Activated naive CD4-positive, alpha-beta T cell treated with anti-CD3 and anti-CD28 coated beads, Interleukin-2, amount 10 ng/mL, durations not matched to agents 7 days and 5 days (primary cell): ENCODE data around the gene TELO2.
A peak's percentile ranks its signal among the peaks of the same experiment; 100 is the strongest.

Experiments
- CTCF ChIA-PET: fragments of 350-600 bp; sonication (Branson Sonifier 250); formaldehyde crosslinking; loops from one replicate; lab custom pipeline; 2021; ENCODE audit warnings: antibody characterized with exemption; lab: Charles Lee
- DNase-seq: peaks from one replicate; pipeline ENCODE4 v3.0.0-alpha.2; 2020
- H3K27ac Mint-ChIP-seq: one replicate; pipeline ENCODE4 v1.8.0; 2021; ENCODE audit warnings: mild to moderate bottlenecking, moderate library complexity, mixed read lengths
- H3K27me3 Mint-ChIP-seq: one replicate; pipeline ENCODE4 v1.8.0; 2021; ENCODE audit warnings: mild to moderate bottlenecking, mixed read lengths
- H3K36me3 Mint-ChIP-seq: one replicate; pipeline ENCODE4 v1.8.0; 2021; ENCODE audit warnings: mixed read lengths
- H3K4me1 Mint-ChIP-seq: one replicate; pipeline ENCODE4 v1.8.0; 2021; ENCODE audit warnings: mixed read lengths
- H3K4me3 Mint-ChIP-seq: one replicate; pipeline ENCODE4 v1.8.0; 2021; ENCODE audit warnings: mild to moderate bottlenecking, moderate library complexity, mixed read lengths
- H3K9me3 Mint-ChIP-seq: one replicate; pipeline ENCODE4 v1.8.0; 2021; ENCODE audit warnings: mixed read lengths

The TELO2 gene

DNA sequence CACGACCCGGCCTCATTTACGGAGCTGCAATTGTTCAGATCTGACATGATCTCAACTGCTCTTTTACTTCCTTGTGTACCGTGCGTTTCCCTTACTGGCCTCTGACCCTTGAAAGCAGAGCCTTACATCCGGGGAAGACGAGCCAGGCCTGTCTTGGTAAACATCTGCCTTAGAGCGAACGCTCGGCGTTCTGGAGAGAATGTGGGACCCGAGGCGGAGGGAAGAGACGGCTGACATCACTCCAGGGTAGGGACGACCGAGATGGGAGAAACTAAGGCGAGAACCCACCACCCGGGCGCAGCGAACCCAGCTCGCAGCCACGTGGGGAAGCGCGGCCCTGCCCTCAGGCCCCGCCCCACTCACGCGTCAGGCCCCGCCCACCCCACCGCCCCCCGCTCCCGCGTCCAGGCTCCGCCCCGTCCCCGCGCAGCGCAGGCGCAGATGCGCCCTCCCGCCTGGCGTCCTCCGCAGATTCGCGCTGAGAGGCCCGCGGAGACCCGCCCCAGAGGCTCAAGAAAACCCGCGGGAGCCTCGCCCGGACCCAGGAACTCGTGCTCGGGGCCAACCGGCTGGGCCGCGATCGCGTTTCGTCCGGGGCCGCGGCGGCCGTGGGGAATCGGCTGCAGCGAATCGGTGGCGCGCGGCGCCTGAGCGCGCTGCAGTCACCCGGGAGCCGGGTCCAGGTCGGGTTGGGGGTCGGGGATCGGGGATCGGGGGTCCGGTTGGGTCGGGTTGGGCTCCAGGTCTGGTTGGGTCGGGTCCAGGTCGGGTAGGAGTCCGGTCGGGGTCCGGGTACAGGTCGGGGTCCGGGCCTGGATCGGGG is at the start of gene TELO2:
Gene TELO2 (plus strand): TSS at position 438 of the 823 bp plus-strand sequence. CDS start 922 bp downstream, outside the sequence.
- H3K27ac Mint-ChIP-seq = peak within 1 kb of the TSS; percentile 99
- H3K4me1 Mint-ChIP-seq = peaks cover 19% of the 10 kb centered on the region
- no peaks in the 10 kb centered on the region for H3K9me3 Mint-ChIP-seq
- no peaks in the 10 kb centered on the region for H3K27me3 Mint-ChIP-seq
- CTCF ChIA-PET = no interaction called here
- peak within 1 kb of the TSS; percentile 98 for H3K4me3 Mint-ChIP-seq
- peak; percentile 91 for DNase-seq
- H3K36me3 Mint-ChIP-seq = peaks cover 5% of the 10 kb centered on the region

DNA sequence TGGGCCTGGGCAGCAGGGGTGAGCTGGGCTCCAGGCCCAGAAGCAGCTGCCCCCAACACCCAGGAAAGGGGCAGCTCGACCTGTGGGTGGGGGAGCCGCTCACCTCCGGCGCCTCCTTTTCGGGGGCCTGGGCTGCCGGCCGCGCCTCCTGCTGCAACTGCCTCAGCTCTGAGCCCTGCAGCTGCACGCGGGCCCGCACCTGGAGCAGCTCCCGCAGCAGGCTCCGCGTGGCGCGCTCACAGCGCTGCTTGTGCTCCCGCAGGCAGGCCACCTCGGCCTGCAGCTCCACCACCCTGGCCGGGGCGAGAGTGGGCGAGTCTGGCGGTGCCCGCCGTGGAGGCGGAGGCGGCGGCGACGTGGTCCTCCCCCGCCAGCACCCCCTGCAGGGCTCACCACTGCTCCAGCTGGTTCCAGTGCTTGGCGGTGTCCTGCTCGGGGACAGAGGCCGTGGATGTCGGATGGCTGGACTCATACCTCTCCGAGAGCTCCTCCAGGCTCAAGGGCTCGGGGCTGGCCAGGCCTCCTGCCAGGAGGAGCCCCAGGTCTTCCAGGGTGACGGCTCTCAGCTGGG is 49.7 kb upstream of the TELO2 start:
- Mint-ChIP-seq H3K4me1 (no peaks in the 10 kb centered on the region), H3K9me3 (no peaks in the 10 kb centered on the region), H3K36me3 (peaks cover 1% of the 10 kb centered on the region), H3K27ac (no peak overlapping the region), H3K4me3 (no peak overlapping the region), H3K27me3 (no peaks in the 10 kb centered on the region)
- DNase-seq = no peak
- CTCF ChIA-PET = interaction anchor here (1.5 kb wide), 1 partner anchor 10 kb away, joined by 4 read pairs; no protein-coding TSS in a partner anchor

DNA sequence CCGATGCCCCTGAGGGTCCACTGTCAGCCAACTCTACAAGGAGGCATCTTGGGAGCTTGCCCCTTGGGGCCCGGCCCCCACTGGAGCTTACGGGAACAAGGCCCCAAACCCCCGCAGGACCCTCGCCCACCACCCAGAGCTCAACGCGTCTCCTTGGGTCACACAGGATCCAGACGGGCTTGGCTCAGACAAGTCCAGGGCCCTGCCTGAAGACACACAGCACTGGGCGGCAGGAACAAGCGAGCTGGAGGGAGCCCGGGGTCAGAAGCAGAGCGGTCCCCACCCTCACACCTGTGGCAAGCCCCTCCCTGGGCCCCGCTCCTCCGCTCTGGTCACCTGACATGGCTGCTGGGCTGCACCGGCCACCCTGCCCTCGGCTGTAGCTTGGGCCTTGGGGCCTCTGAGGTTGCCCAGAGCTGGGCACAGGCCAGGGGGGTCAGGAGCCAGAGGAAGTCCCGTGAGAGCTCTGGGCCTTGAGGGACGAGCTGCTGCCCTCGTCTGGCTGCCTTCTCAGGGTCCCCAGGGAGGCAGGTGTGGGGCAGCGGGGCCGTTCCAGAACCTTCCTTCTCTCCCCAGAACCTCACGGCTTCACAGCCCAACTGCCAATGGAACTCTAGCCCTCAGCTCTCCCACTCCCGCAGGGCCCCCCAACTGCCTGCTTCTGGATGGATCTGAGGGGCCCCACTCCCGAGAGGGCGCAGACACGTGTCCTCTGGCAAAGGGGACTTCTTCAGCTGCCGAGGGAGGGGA is 49.0 kb upstream of the TELO2 start, which contains the start of gene CCDC154:
Gene CCDC154 (minus strand): TSS at position 577 of the 750 bp plus-strand sequence. CDS start 234 bp downstream, at position 343.
- Mint-ChIP-seq H3K9me3 (no peaks in the 10 kb centered on the region), H3K4me3 (no peak within 1 kb of the TSS), H3K36me3 (peaks cover 1% of the 10 kb centered on the region), H3K4me1 (no peaks in the 10 kb centered on the region), H3K27me3 (no peaks in the 10 kb centered on the region), H3K27ac (no peak within 1 kb of the TSS)
- DNase-seq = no peak
- CTCF ChIA-PET = no interaction called here

DNA sequence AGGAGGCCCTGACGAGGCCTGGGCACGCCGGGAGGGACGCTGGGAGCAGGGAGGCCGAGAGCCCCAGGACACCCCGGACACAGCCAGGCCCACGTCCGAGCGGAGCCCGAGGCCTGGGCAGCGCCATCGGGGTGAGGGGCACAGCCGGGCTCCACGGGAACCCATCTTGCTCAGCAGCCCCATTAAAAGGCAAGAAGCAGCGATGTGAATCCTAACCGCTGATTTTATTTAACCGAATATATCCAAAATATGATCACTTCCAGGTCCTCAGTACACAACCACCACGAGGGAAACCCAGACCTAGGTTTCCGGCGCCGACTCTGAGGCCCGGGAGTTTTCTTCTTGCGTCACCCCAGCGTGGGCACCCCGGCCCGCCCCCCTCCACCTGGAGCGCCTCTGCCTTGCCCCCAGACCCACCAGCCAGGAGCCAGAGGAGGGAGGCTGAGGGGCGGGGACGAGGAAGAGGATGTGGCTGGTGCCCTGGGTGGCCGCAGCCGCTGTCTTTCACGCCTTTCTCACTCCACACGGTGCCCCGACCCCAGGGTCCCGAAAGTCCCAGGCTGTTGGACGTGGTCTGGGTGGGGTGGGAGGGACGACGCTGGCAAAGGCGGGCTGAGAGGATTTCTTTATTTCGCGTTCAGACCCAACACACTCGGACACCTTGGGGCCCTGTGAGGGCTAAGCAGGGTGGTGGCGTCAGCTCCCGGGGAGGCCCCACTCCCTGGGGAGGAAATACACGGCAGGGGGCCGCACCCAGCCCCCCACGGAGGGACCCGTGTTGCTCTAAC is 48.2 kb upstream of the TELO2 start:
- CTCF ChIA-PET = no interaction called here
- no peaks in the 10 kb centered on the region for H3K9me3 Mint-ChIP-seq
- H3K4me1 Mint-ChIP-seq = no peaks in the 10 kb centered on the region
- H3K27ac Mint-ChIP-seq = no peak overlapping the region
- no peak overlapping the region for H3K4me3 Mint-ChIP-seq
- H3K36me3 Mint-ChIP-seq = peaks cover 1% of the 10 kb centered on the region
- no peaks in the 10 kb centered on the region for H3K27me3 Mint-ChIP-seq
- no peak for DNase-seq

DNA sequence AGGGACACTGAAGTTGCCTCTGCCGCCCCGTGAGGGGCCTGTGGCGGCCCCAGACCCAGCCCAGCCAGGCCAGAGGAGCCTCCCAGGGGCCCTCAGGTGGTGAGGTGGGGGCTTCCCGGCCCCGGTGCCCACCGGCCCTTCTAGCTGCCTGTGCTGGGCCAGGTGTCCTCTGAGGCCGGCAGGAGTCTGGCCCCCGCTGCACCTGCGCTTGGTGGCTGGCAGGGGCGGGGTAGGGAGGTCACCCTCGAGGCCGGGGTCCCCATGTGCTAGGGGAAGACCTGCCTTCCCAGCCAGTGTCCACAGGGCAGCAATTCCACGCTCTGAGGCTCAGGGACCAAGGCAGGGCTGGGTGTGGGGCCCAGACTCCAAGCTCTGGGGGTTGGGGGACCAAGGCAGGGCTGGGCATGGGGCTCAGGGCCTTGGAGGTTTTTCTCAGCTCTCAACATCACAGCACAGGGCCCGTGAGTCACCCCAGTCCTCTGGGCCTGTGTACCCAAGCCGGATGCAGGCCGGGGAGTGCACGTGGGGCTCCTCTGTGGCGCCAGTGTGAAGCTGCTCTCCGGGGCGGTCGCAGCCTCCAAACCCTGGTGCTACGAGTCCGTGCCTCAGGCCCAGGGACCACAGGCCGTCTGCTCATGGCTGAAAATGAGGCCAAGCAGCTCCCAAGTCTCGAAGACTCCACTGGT is 47.5 kb upstream of the TELO2 start:
- DNase-seq = no peak
- H3K27ac Mint-ChIP-seq = no peak overlapping the region
- H3K4me1 Mint-ChIP-seq = no peaks in the 10 kb centered on the region
- H3K27me3 Mint-ChIP-seq = no peaks in the 10 kb centered on the region
- no peaks in the 10 kb centered on the region for H3K9me3 Mint-ChIP-seq
- peaks cover 1% of the 10 kb centered on the region for H3K36me3 Mint-ChIP-seq
- H3K4me3 Mint-ChIP-seq = no peak overlapping the region
- CTCF ChIA-PET = no interaction called here

DNA sequence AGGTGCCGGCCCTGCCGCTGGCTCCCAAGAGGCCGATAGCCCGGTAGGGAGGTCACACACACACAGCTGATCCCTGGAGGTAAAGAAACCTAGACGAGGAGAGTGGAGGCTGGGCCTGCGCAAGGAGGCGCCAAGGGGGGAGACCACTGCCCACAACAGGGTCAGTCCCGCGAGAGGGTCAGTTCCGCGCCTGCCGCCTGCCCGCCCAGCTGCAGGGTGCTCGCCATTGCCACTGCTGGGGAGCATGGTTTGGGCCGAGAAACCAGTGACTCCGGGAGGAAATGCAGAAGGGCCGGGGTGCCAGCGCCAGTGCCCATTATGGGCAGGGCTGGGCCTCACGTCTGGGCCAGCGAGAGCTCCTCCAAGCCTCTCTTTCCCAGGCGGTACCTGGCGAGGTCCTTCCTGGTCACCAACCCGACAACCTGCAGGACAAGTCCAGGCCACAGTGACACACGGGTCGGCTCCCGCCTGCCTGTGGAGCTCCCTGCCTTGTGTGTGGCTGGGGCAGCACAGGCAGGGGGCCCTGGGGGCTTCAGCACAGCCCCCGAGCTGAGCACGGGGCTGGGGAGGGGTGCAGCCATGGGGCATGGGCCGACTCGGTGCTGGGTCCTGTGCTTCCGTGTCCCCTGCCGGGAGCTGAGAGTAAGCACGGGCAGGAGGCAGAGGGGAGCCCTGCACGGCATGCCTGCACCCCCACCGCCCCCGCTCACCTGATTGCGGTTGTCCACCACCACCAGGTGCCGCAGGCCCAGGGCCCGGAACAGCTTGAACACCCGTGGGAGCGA is 46.7 kb upstream of the TELO2 start:
- no peak overlapping the region for H3K27ac Mint-ChIP-seq
- DNase-seq = no peak
- peaks cover 1% of the 10 kb centered on the region for H3K36me3 Mint-ChIP-seq
- CTCF ChIA-PET = no interaction called here
- H3K27me3 Mint-ChIP-seq = no peaks in the 10 kb centered on the region
- H3K4me1 Mint-ChIP-seq = no peaks in the 10 kb centered on the region
- no peak overlapping the region for H3K4me3 Mint-ChIP-seq
- no peaks in the 10 kb centered on the region for H3K9me3 Mint-ChIP-seq

DNA sequence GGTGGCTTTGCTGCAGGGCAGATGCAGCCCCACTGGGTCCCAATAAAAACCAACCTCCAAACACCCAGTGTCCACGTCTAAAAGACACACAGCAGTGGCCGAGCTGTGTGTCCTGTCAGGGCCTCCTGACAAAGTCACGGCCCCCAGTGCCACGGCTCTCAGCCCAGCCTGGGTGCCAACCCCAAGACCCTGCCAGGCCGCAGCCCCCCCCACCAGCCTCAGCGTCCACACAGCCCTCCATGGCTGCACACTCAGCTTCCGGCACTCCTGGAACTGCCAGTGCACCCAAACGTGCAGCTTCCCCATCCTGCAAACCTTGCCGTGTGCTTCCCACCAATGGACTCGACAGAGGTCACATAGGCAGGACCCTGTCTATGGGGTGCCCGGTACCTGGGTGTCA is 45.2 kb upstream of the TELO2 start:
- H3K4me3 Mint-ChIP-seq = no peak overlapping the region
- DNase-seq = no peak
- H3K27ac Mint-ChIP-seq = no peak overlapping the region
- H3K9me3 Mint-ChIP-seq = no peaks in the 10 kb centered on the region
- CTCF ChIA-PET = no interaction called here
- peaks cover 3% of the 10 kb centered on the region for H3K36me3 Mint-ChIP-seq
- no peaks in the 10 kb centered on the region for H3K4me1 Mint-ChIP-seq
- no peaks in the 10 kb centered on the region for H3K27me3 Mint-ChIP-seq

DNA sequence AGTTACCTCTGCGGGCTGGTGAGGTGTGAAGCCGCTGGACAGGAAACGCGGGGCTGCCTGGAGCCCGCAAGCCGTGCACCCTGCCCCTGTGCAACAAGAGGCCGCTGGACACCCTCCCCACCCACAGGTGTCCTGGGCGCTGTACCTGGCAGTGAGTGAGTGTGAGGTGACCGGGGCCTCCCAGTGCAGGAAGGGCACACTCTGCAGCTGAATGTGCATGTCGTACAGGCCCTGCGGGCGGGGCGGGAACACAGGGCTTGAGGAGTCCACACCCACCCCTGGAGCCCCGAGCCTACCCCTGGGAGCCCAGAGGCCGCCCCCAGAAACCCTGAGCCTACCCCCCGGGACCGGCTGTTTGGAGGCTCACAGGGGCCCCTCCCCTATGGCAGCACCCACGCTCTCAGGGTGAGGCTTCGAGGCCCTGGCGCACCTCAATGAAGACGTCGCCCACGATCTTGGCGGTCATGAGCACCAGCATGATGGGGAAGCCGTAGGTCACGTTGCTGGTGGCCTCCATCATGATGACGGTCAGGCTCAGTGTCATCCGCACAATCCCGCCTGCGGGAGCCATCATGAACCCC is 44.5 kb upstream of the TELO2 start:
- H3K27ac Mint-ChIP-seq = no peak overlapping the region
- H3K4me3 Mint-ChIP-seq = no peak overlapping the region
- no peak for DNase-seq
- H3K27me3 Mint-ChIP-seq = no peaks in the 10 kb centered on the region
- H3K36me3 Mint-ChIP-seq = peaks cover 3% of the 10 kb centered on the region
- CTCF ChIA-PET = no interaction called here
- H3K9me3 Mint-ChIP-seq = no peaks in the 10 kb centered on the region
- H3K4me1 Mint-ChIP-seq = peaks cover 2% of the 10 kb centered on the region

DNA sequence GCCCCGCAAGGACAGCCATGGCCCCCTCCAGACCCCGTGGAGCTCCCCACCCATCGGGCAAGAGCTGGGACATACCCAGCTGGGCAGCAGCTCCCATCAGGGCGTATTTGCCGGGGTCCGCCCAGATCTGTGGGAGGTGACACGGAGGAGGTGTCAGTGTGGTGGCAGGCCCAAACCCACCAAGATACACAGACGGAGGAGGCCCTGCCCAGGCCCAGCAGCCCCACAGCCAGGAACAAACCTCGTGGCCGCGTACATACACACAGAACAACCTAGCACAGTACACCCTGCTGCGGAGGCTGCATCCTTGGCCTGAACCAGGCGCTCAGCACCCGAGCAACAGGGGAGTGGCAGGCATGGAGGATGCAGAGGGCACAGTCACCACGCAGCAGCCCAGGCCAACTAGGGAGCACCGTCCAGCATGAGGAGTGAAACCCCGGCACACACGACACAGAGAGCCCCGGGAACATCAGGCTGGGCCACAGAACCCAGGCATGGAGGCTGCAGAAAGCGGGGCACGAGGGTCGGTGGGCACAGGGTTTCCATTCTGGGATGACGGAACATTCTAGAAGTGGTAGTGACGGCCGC is 43.9 kb upstream of the TELO2 start:
- CTCF ChIA-PET = no interaction called here
- no peaks in the 10 kb centered on the region for H3K27me3 Mint-ChIP-seq
- no peak for DNase-seq
- peaks cover 8% of the 10 kb centered on the region for H3K4me1 Mint-ChIP-seq
- H3K4me3 Mint-ChIP-seq = no peak overlapping the region
- H3K36me3 Mint-ChIP-seq = peaks cover 5% of the 10 kb centered on the region
- H3K27ac Mint-ChIP-seq = no peak overlapping the region
- no peaks in the 10 kb centered on the region for H3K9me3 Mint-ChIP-seq

DNA sequence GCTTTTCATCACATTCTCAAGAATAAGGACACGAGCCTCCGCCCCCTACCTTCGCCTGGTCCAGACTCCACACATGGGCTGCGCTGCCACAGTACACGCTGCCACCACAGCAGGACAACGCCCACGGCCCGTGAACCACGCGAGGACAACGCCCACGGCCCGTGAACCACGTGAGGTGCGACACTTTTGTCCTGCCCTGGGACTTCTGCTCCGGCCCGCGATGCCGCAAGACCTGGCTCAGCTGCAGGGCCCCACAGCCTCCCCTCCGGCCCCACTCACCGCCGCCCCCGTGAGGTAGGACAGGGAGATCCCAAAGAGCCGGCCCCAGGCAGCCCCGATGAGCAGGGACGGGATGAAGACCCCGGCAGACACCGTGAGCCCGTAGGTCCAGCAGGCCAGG is 42.9 kb upstream of the TELO2 start:
- no peak for DNase-seq
- Mint-ChIP-seq H3K27me3 (no peaks in the 10 kb centered on the region), H3K4me3 (no peak overlapping the region), H3K36me3 (peaks cover 5% of the 10 kb centered on the region), H3K27ac (no peak overlapping the region), H3K4me1 (peaks cover 9% of the 10 kb centered on the region), H3K9me3 (no peaks in the 10 kb centered on the region)
- CTCF ChIA-PET = no interaction called here

DNA sequence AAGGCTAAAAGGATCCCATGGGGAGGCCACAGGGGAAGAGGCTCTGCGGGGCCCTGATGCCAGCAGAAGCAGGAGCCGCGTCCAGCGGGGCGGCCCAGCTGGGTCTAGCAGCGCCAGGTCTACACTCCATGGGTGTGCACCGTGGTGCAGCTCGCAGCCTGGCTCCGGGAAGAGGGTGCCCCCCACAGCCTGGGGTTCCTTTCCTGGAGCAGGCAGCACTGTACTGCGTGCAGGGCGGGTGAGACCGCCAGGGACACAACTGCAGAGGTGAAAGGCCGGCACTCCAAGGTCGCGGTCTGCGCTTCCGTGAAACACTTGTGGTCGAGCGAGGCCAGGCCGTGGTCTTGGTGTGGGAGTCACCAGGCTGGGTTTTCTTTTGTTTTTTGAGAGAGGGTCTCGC is 42.3 kb upstream of the TELO2 start:
- Mint-ChIP-seq H3K9me3 (no peaks in the 10 kb centered on the region), H3K36me3 (peaks cover 5% of the 10 kb centered on the region), H3K4me3 (no peak overlapping the region), H3K27me3 (no peaks in the 10 kb centered on the region), H3K27ac (no peak overlapping the region), H3K4me1 (peaks cover 9% of the 10 kb centered on the region)
- CTCF ChIA-PET = no interaction called here
- no peak for DNase-seq

DNA sequence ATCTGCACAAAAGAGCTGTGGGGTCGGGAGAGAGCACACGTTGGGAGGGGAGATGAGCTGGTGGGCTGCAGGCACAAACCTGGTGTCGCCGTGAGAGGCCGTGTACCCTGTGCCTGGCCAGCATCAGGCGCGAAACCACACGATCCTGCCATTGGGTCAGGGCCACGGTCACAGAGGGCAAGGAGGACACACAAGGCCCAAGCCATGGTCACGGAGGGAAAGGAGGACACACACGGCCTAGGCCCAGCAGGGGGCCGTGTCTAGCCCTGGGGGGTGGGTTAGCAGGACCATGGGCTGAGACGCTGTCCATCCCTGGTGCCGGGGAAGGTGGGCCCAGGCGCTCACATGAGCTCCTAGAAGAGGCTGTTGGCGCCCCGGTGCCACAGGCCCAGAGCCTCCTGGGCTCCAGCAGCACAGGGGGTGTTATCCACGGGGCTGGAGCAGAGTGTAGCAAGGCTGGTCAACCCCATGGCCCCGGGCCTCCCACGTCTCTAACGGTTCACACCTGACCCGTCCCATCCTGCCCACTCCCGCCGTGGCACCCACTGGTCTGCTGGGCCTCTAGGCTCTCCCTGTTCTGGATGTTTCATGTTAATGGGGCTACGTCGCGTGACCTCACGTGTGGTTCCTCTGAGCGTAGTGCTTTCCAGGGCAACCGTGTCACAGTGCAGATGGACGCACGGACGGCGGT is 41.3 kb upstream of the TELO2 start:
- H3K4me3 Mint-ChIP-seq = no peak overlapping the region
- H3K4me1 Mint-ChIP-seq = peaks cover 9% of the 10 kb centered on the region
- no peak overlapping the region for H3K27ac Mint-ChIP-seq
- DNase-seq = no peak
- H3K36me3 Mint-ChIP-seq = peaks cover 5% of the 10 kb centered on the region
- CTCF ChIA-PET = no interaction called here
- H3K9me3 Mint-ChIP-seq = no peaks in the 10 kb centered on the region
- H3K27me3 Mint-ChIP-seq = no peaks in the 10 kb centered on the region
